ENCODE results near the gene PGLYRP4. TPM values are rescaled to one million over a fixed set of nuclear protein-coding genes. Genes with fewer than 3 reads are reported as not detected.
A peak's percentile ranks its signal among the peaks of the same experiment; 100 is the strongest.

The PGLYRP4 gene
- total and polyA plus RNA-seq, 4 donors = not detected

GRCh38 chr1:153374071-153374470 lies 25.4 kb upstream of the PGLYRP4 start:
- Histone ChIP-seq H3K9ac (ENCODE audit: low read depth in 1 of 2, low read length in 2 of 2) (no peak overlapping the region), H3K4me3 (ENCODE audit: low read depth in 1 of 3, low read length in 3 of 3) (no peak overlapping the region), H3K27me3 (ENCODE audit: control insufficient read depth in 4 of 4, insufficient read depth in 4 of 4, low read length in 3 of 4) (peaks cover 0 to 3% (median 1%) of the 10 kb centered on the region in 4 donors), H3K9me3 (ENCODE audit: control insufficient read depth in 4 of 4, low read length in 3 of 4) (no peaks in the 10 kb centered on the region), H3K4me1 (ENCODE audit: control insufficient read depth in 4 of 4, insufficient read depth in 4 of 4, low read length in 3 of 4) (no peaks in the 10 kb centered on the region), H3K27ac (ENCODE audit: low read depth in 1 of 2, low read length in 2 of 2) (peak overlapping the region in 1 of 2 donors; percentile 50), H3K36me3 (ENCODE audit: control insufficient read depth in 4 of 4, insufficient read depth in 3 of 4, low read depth in 1 of 4, low read length in 3 of 4) (no peaks in the 10 kb centered on the region)
- TF ChIP-seq RAD21 (IDR thresholded peaks at IDR 0.05) (no peak), FOXA1 (IDR thresholded peaks at IDR 0.05) (no peak), REST (IDR thresholded peaks at IDR 0.05) (no peak), ATF3 (IDR thresholded peaks at IDR 0.05) (no peak), RXRA (IDR thresholded peaks at IDR 0.05) (no peak)
- WGBS = 60% methylated on average over 2 of the region's 2 CpGs
- no peak for DNase-seq (ENCODE audit: low spot score)

GRCh38 chr1:153372571-153372970 lies 23.9 kb upstream of the PGLYRP4 start:
- Histone ChIP-seq H3K36me3 (ENCODE audit: control insufficient read depth in 4 of 4, insufficient read depth in 3 of 4, low read depth in 1 of 4, low read length in 3 of 4) (no peaks in the 10 kb centered on the region), H3K4me3 (ENCODE audit: low read depth in 1 of 3, low read length in 3 of 3) (no peak overlapping the region), H3K4me1 (ENCODE audit: control insufficient read depth in 4 of 4, insufficient read depth in 4 of 4, low read length in 3 of 4) (no peaks in the 10 kb centered on the region), H3K27ac (ENCODE audit: low read depth in 1 of 2, low read length in 2 of 2) (no peak overlapping the region), H3K27me3 (ENCODE audit: control insufficient read depth in 4 of 4, insufficient read depth in 4 of 4, low read length in 3 of 4) (peaks cover 0 to 3% (median 1%) of the 10 kb centered on the region in 4 donors), H3K9ac (ENCODE audit: low read depth in 1 of 2, low read length in 2 of 2) (no peak overlapping the region), H3K9me3 (ENCODE audit: control insufficient read depth in 4 of 4, low read length in 3 of 4) (no peaks in the 10 kb centered on the region)
- no peak for TF ChIP-seq EGR1 (IDR thresholded peaks at IDR 0.05; ENCODE audit: low read depth in 2 of 2)
- TF ChIP-seq RXRA (IDR thresholded peaks at IDR 0.05) = no peak
- TF ChIP-seq RAD21 (IDR thresholded peaks at IDR 0.05) = no peak
- no peak for TF ChIP-seq YY1 (IDR thresholded peaks at IDR 0.05)
- TF ChIP-seq NR2F2 (IDR thresholded peaks at IDR 0.05) = no peak
- TF ChIP-seq GABPA (IDR thresholded peaks at IDR 0.05 in 1 of 2, conservative IDR thresholded peaks at IDR 0.05 in 1 of 2) = no peak
- WGBS = 90% methylated on average over 2 of the region's 2 CpGs
- DNase-seq (ENCODE audit: low spot score) = no peak

GRCh38 chr1:153371231-153371630 lies 22.6 kb upstream of the PGLYRP4 start:
- no peak overlapping the region for H3K9ac ChIP-seq (ENCODE audit: low read depth in 1 of 2, low read length in 2 of 2)
- H3K27me3 ChIP-seq (ENCODE audit: control insufficient read depth in 4 of 4, insufficient read depth in 4 of 4, low read length in 3 of 4) = peaks cover 0 to 3% (median 1%) of the 10 kb centered on the region in 4 donors
- no peak overlapping the region for H3K27ac ChIP-seq (ENCODE audit: low read depth in 1 of 2, low read length in 2 of 2)
- H3K4me3 ChIP-seq (ENCODE audit: low read depth in 1 of 3, low read length in 3 of 3) = no peak overlapping the region
- 93% methylated on average over 1 of the region's 1 CpG for WGBS
- no peaks in the 10 kb centered on the region for H3K9me3 ChIP-seq (ENCODE audit: control insufficient read depth in 4 of 4, low read length in 3 of 4)
- no peaks in the 10 kb centered on the region for H3K36me3 ChIP-seq (ENCODE audit: control insufficient read depth in 4 of 4, insufficient read depth in 3 of 4, low read depth in 1 of 4, low read length in 3 of 4)
- H3K4me1 ChIP-seq (ENCODE audit: control insufficient read depth in 4 of 4, insufficient read depth in 4 of 4, low read length in 3 of 4) = no peaks in the 10 kb centered on the region
- TF ChIP-seq MAX (IDR thresholded peaks at IDR 0.05) = no peak
- DNase-seq (ENCODE audit: low spot score) = no peak

Data from liver (tissue), 9 donors.